ENCODE data around the gene CAMK2D.

CAMK2D gene

DNA sequence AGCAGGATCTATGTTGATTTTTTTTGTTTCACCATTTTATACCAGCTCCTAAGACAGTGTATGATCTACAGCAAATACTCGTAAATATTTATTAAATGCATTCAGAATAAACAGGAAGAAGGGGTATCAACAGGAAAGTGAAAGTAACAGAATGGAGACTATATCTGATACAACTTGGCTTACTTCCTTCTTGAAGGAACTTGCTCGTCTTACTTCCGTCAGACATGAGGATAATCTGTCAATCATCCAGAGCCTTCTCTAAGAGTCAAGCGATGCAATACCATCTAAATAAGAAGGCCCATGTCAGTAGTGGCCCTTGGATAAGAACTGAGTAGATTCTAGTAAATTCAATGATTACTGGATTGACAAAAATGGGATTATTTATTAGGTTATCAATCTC lies 84.2 kb downstream of the CAMK2D start:
- DNase-seq = peak; percentile 3 to 54 (median 42)

DNA sequence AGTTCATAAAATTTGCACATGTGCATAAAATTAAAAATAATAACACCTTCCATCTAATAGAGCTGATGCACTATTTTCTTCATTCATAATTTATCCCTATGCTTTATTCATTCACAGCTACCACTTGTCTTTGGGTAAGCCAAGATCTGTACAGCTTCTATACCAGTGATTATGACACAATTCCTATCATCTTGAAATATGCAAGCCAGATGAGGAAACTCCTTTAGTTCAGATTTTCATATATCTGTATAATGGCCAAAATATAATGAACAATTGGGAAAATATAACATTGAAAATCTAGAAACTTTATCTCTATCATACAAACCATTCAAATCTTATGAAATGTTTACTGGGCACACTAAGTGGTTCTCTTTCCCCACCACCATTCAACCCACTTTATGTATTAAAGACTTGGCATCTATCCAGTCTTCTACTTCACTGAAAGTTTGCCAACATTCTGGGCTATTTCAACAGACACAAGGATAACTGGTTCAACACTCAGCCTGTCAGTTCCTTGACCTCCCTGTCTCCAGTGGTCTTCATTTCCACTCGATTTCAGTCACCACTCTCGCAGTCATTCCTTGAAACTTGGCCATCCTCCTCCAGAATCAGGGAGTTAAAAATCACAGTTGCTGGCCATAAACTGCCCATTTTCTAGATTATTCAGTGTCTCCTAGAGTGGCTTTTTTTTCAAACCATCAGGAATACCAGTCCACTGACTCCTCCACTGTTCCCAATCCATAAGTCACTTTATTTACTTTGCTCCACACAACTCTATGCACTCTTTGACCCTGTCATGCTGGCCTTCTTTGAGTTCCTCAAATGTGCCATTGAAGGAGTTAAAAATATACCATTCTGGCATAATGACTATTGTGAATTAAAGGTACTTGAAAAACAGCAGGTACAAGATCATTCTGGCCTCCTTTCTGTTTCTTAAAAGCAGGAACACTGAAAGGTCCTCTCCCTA lies 85.5 kb downstream of the CAMK2D start:
- no peak for DNase-seq

GRCh38 chr4:113674733-113675132 lies 86.8 kb downstream of the CAMK2D start:
- no peak for DNase-seq

GRCh38 chr4:113674251-113674650 lies 87.3 kb downstream of the CAMK2D start:
- no peak for DNase-seq

GRCh38 chr4:113673450-113673849 lies 88.1 kb downstream of the CAMK2D start:
- DNase-seq = peak; percentile 29 to 46 (median 40)

- no peak for DNase-seq
Measured at GRCh38 chr4:113666386-113667114, 95.0 kb downstream of the CAMK2D start.

DNA sequence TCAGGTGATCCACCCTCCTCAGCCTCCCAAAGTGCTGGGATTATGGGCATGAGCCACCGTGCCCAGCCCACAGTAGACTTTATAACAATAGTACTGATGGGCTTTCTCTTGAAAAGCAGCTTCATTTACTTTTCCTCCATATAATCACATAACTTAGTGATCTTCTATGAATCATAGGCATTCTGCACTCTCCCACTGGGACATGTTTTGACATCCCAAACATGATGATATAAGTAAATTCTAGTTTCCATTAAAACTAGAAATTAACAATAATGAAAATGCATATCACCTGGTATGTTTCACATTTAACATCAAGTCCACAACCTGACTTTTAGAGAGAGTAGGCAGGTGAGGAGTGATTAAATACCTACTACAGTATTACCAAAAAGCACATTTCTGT lies 96.5 kb downstream of the CAMK2D start:
- DNase-seq = no peak

DNA sequence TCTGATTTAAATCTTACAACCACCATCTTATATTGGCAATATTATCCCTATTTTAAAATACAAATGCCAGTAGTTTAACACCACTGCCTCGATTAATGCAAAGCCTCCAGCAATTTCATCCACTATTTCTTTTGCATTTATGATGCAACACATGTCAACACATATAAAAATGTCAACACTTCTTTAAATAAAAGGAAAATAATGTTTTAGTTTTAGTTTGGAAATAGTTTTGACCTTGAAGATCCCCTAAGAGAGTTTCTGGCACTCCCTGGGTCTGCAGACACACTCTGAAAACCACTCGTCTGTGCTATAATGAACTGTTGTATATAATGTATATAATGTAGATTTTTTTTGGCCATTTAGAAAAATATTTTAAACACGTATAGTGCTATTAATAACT lies 99.0 kb downstream of the CAMK2D start:
- no peak for DNase-seq

DNA sequence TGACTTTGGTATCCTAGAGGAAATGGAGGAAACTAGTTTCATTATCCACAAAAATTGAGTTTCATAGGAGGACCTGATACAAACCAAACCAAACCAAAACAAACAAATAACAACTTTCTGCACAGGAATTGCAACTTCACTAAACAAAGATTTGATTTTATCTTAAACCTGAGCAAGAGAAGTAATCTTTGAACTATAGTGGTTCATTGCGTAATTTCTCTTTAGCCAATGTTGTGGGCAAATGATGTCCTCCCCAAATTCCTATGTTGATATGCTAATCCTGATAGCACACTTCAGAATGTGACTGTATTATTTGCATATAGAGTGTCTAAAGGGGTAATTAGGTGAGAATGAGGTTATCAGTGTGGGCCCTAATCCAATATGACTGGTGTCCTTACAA lies 102.4 kb downstream of the CAMK2D start:
- DNase-seq = no peak

DNA sequence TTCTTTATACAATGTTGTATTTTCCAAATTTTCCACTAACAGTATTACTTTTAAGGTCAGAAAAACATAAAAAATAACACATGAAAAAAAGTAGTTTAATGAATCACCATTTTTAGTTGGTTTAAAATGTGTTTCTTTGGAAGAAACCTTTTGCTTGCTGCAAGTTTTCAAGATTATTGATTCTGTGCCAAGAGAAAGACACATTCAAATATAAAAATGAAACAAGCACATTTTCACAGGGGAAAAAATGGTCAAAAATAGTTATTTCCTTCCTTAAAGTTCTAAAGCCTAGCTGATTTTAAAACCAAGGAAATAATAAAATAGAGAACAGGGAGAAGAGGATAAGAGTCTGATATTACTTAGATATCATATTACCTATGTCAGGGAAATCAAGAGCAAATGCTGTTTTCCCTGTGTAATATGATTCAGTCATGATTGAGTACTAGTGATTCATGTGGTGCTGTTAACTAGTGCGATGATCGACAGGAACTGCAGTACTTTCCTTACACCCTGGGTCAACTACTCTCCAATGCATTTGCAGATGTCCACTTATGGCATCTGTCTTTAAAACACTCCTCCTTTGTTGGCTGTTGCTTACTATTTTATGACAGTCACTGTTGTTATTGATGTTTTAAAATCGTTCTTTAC lies 103.8 kb downstream of the CAMK2D start:
- DNase-seq = no peak

- no peak for DNase-seq
Measured at GRCh38 chr4:113653871-113654270, 107.7 kb downstream of the CAMK2D start.

DNA sequence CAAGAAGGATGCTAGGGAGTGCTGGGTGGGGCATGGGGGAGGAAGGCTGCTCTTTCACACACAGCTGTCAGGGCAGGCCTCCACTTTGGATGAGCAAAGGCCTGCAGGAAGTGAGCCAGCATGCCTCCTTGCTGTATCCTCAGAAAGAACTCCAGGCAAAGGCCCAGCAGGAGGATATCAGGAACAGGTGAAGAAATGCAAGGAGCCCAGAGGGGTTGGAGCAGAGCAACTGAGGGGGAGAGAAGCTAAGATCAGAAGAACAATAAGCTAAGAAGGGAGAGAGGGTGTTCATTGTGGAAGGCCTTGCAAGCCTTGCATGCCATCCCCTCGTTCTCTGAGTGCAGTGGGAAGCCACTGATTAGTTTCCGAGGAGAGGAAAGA lies 115.1 kb downstream of the CAMK2D start:
- DNase-seq = no peak

DNA sequence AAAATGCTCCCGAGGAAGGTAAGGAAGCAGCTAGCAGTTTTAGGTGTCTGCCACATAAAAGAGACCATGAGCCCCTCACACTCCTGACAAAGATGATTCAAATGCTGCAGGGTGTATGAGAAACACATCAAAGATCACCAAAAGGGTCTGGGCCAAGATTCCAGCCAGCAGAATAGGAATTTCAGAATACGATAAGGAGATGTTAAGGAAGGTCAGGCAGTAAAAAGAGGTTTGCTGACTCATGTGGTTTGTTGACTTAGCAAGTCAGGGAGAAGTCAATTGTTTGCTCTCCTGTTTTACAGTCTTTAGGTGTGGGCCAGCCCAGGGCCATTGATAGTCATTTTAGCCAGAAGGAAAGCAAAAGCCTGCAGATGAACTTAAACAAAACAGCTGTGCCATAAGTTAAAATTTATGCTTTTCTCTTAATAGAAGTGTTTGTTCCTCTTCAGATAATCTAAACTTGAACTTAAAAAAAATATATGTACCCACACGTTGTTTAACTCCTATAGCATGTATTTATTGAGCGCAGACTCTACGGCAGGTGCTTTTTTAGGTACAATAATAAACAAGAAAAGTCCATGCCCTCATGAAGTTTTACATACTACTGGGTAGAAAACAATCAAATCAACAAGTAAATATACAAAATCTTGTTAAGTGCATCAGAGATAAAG lies 115.6 kb downstream of the CAMK2D start:
- no peak for DNase-seq

DNA sequence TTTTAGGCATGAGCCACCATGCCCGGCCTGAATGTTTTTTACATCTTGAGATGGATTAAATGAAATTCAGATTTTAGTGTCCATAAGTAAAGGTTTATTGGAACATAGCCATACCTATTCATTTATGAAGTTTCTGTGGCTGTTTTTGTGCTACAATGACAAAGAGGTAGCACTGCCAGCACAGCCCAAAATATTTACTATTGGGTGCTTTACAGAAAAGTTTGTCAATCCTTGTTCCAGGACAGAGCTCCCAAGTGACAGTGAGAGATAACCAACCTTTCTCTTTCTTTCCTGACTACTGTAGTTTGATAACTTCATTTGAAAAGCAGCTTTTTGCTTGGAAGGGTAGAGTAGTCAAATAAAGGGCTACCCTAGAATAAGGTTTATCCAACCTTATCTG lies 116.2 kb downstream of the CAMK2D start:
- DNase-seq = no peak

GRCh38 chr4:113644398-113644797 lies 117.1 kb downstream of the CAMK2D start:
- DNase-seq = no peak

GRCh38 chr4:113643505-113643904 lies 118.0 kb downstream of the CAMK2D start:
- DNase-seq = no peak

DNA sequence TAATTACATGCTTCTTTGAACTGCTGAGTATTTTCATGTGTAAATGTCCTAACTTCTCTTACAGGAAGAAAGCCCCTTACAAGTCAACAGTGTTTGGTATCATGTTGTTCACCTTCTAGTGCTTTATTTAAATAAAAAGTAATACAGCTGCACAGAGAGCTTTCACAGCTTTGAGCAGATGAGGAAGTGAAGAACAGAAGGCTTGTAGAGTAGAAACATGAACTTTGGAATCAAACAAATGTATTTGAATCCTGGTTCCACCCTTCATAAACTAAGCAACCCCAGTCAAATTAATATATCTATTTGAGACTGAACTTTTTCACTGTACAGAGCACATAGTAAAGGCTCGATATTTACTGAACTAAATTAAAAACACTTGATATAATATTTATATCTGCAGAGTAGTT lies 120.5 kb downstream of the CAMK2D start:
- no peak for DNase-seq

GRCh38 chr4:113639326-113639725 lies 122.2 kb downstream of the CAMK2D start:
- DNase-seq = peak in 2 of 3 donors; percentile 3 to 7

DNA sequence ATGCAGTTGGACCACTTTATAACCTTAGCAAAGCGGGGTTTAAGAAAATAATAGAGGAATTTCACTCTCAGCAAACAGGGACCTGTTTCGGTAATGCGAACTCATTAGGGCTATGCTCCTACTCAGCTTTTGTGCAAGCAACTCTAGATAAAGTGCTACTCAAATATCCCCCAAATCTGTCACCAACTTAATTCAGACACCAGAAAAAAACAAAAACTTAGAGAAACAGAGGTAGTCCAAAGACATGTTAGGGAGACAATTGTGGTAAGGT lies 123.0 kb downstream of the CAMK2D start:
- DNase-seq = no peak

DNA sequence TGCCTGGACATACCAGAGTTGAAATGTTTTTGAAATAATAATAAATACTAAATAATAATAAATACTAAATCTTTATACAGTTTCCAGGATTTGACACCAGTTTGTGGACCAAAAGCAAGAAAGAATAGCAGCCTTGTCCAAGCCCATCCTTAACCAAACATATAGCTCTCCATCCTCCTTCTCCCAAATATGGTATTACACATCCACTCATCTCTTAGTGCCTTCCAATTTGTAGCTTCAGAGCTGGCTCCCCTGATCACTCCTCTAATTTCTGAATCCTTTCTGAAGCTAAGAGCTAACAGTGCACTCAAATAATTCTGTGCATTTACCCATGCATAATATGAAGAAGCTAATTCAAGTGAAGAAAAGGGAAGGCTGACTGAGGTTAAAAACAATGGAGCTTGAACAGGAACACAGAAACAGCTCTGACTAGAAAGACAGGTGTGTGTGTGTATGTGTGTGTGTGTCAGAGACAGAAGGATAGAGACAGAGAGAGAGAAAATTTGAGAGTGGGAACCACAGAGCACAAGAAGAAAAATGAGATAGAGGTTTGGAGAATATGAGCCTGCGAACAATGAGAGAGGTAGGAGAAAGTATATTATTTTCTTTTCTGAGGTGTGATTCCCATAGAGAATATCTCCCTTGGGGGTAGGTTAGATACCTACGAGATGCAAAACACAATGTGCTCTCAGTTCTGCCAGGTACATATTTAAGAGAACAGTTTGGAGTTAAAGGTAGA lies 123.5 kb downstream of the CAMK2D start:
- DNase-seq = no peak

DNA sequence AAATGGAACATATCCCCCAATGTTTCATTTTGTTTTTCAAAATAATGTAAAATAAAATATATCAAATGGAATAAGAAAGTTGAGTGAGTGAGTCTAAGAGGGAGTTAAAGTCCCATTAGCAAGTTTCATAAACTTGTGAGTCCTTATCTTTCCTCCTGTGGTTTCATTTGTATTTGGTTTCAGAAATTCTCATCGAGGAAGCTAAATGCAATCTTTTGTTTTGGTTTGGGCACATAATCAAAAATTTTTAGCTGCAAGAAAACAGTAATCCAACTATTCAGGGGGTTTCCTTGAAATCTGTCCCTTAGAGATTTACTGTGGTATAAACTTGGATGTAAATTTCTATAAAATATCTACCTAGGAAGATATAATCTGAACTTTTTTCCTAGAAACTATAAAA lies 124.2 kb downstream of the CAMK2D start:
- DNase-seq = no peak

DNA sequence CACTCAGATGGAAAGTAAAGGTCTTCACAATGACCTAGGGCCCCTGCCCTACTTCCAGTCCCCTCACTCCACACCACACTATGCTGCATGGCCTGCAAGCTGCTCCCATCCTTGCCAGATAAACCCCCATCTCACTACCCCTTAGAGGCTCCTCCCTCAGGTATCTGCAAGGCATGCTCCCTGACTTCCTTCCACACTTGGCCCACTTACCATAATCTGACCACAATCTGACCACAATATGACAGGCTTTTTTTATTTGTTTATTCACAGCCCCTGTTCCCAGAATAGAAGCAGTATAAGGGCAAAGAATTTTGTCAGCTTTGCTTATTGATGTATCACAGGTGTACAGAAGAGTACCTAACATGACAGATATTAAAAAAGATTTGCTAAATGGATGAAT lies 124.7 kb downstream of the CAMK2D start:
- DNase-seq = no peak

DNA sequence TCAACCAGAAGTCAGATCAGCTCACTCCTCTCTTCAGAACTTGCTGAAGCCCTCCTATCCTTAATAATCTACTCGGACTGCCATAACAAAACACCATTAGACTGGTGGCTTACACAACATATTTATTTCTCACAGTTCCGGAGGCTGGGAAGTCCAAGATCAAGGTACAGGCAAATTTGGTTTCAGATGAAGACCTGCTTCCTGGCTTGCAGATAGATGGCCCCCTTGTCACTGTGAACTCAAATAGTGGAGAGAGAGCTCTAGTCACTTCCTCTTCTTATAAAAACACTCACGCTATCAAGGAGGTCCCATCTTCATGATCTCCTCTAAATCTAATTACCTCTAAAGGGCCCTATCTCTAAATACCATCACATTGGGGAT lies 125.1 kb downstream of the CAMK2D start:
- peak; percentile 30 to 36 (median 35) for DNase-seq
